NCI-H526 treated with DMSO at 0.1 percent for 48 hours (cell line): ENCODE data around the gene COPG1.
"Not testable (repeated sequence)": the region's sequence is repeated elsewhere in the genome, so short reads cannot be mapped to it uniquely, and the experiment has no call there.

Experiments
- DNase-seq: peaks from one replicate; lab custom pipeline; 2025; lab: John Stamatoyannopoulos, UW

COPG1 gene, protein sequence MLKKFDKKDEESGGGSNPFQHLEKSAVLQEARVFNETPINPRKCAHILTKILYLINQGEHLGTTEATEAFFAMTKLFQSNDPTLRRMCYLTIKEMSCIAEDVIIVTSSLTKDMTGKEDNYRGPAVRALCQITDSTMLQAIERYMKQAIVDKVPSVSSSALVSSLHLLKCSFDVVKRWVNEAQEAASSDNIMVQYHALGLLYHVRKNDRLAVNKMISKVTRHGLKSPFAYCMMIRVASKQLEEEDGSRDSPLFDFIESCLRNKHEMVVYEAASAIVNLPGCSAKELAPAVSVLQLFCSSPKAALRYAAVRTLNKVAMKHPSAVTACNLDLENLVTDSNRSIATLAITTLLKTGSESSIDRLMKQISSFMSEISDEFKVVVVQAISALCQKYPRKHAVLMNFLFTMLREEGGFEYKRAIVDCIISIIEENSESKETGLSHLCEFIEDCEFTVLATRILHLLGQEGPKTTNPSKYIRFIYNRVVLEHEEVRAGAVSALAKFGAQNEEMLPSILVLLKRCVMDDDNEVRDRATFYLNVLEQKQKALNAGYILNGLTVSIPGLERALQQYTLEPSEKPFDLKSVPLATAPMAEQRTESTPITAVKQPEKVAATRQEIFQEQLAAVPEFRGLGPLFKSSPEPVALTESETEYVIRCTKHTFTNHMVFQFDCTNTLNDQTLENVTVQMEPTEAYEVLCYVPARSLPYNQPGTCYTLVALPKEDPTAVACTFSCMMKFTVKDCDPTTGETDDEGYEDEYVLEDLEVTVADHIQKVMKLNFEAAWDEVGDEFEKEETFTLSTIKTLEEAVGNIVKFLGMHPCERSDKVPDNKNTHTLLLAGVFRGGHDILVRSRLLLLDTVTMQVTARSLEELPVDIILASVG

GRCh38 chr3:129249284-129250065 lies at the start of gene COPG1:
TSS of gene COPG1 (plus strand) at chr3:129249606. CDS start at chr3:129249710, 104 bp downstream.
- peak; percentile 82 for DNase-seq

DNA sequence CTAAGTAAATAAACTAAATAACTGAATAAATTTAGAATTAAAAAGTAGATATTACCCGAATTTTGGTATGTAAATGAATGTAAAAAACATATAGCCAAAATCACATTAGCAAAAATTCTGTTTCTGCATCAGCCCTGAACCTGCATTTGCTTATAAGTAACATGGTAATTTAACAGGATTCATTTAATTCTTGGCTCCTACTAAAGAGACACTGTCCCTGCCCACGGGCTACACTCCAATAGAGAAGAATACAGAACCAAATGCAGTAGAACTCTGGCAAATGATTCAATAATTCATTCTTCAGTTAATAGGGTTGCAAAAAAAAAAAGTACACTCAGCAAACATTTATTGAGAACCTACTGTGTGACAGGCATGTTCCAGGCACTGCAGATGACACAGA lies 44.9 kb upstream of the COPG1 start:
- no peak for DNase-seq

GRCh38 chr3:129205109-129205832 lies 44.1 kb upstream of the COPG1 start:
- no peak for DNase-seq

DNA sequence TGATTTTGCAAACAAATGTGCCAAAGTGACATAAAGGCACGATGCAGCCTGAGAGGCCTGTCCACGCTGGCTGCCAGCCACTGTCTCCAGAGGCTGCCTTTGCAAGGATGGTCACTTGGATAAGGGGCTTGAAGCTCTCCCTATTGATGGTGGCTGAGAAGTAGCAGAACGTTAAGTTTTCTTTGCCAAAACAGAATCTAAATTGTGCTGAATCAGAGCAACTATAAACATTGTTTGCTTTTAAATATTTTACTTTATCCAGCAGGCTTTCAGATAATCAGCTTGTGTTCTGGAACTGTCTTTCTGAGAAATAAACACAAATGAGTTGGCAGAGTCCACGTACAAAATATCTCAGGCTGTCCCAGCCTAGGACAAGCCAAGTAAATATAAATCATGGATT lies 41.9 kb upstream of the COPG1 start:
- no peak for DNase-seq

DNA sequence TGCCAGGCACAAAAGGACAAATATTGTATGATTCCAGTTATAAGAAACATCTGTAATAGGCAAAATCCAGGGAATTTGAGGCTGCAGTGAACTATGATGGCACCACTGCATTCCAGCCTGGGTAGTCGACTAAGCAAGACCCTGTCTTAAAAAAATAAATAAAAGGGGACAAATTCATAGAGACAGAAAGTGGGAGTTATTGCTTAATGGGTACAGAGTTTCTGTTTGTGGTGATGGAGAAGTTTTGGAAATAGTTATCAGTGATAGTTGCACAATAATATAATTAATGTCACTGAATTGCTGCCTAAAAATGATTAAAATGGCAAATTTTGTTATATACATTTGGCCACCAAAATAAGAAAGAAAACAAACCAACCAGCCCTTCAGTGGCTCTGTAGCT lies 38.1 kb upstream of the COPG1 start:
- no peak for DNase-seq

DNA sequence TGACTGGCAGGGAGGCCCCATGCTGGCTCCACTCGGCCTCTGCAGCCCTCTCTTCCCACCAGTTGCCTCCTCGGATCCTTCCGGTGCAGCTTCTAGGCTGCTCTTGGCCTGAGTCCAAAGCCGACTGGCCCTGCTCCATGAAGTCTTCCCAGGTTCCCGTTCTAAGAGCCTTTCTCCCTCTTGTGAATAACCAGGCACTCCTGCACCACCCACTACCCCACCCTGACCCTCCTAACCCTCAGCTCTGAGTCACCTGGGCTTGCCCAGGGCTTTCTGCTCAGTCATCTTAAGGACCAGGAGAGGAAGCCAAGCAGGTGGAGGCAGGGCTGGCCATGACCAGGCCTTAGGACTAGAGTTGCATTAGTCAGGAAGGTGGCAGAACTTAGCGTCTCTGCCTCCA lies 37.6 kb upstream of the COPG1 start:
- DNase-seq: no peak

GRCh38 chr3:129213238-129213637 lies 36.2 kb upstream of the COPG1 start:
- DNase-seq: no peak

DNA sequence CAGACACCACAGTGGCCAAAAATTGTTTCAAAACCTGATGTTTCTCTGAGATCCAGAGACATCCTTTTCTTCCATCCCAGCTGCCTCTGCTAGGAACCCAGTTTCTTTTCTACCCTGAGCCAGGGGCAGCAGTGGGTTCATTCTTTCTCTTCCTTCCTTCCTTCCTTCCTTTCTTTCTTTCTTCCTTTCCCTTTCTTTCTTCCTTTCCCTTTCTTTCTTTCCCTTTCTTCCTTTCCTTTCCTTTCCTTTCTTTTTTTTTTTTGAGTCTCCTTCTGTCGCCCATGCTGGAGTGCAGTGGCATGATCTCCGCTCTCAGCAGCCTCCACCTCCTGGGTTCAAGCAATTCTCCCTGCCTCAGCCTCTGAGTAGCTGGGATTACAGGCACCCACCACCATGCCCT lies 30.7 kb upstream of the COPG1 start:
- DNase-seq: no peak

GRCh38 chr3:129224387-129224786 lies 25.0 kb upstream of the COPG1 start:
- DNase-seq: not testable (repeated sequence)

GRCh38 chr3:129224984-129225393 lies 24.4 kb upstream of the COPG1 start:
- no peak for DNase-seq

- no peak for DNase-seq
Observed at GRCh38 chr3:129226374-129226773, 23.0 kb upstream of the COPG1 start.

DNA sequence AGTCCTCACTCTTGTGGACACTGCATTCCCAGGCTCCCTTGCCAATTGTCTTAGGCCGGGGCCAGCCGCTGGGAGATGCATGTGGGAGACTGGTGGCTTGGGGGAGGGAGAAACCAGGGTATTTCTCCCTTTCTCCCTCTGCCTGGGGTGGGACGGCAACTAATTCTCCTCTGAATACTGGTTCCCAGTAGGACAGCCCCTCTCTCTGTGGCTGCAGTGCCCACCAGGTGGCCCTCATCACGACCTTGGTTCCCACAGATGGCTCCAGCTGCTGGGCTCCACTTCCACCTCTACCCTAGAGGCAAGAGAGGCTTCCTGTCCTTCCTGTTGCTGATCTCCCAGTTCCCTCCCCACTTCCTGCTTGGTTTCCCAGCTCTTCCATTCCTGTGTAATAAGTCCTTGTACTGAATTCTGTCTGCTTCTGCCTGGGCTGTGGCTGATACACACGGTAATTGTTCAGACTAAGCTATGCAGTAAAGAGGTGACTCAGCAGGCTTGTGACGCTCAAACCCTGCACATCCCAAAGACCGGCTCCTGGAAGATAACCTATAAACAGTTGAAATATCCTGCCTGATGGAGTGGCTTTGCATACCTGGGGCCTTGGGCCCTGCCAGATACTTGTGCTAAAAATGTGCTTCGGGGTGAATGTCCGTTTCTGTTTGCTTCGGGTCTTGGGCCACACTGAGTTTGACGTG lies 20.4 kb upstream of the COPG1 start:
- no peak for DNase-seq

DNA sequence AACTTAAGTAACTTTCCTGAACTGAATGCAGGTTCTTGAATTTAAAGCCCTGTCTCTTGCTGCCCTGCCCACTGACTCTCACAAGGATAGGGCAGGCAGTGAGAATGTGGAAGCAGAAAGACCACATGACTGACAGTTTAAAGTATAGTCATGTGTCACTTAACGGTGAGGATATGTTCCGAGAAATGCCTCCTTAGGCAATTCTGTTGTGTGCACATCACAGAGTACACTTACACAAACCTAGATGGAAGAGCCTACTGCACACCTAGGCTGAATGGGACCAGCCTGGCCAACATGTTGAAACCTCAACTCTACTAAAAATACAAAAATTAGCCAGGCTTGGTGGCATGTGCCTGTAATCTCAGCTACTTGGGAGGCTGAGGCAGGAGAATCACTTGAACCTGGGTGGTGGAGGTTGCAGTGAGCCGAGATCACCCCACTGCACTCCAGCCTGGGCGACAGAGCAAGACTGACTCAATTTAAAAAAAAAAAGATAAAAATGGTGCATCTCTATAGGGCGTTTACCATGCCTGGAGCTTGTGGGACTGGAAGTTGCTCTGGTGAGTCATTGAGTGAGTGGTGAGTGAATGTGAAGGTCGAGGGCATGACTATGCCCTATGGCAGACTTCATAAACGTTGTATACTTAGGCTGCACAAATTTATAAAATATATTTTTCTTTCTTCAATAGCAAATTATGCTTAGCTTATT lies 18.9 kb upstream of the COPG1 start:
- DNase-seq: no peak

DNA sequence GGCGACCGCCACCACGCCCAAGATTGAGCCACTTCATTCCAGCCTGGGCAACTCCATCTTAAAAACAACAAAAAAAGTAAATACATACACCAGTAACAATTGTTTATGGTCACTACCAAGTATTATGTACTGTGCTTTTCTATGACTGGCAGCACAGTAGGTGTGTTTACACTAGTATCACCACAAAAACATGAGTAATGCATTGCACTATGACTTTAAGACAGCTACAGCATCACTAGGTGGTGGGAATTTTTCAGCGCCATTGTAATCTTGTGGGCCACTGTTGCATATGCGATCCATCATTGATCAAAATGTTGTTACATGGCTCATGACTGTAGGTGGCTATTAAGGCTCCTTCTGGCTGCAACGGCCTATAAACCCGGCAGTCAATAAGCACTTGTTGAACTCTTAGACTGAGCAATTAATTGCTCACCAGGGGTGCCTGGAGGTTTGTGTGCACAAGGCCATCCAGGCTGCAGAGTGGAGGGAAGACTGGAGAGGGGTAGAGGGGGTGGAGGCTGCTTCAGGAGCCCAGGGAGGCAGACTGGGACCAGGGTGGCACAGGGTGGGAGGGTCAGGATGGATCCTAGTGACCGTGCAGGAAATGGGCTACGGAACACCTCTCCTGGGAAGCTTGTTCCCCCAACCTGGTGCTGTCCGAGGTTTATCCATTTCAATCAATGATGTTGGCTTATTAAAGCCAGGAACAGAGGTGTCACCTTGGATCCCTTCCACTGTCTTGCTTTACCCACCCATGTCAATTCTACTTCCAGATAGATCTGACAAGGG lies 17.9 kb upstream of the COPG1 start:
- no peak for DNase-seq

GRCh38 chr3:129233538-129233937 lies 15.9 kb upstream of the COPG1 start:
- DNase-seq: no peak

DNA sequence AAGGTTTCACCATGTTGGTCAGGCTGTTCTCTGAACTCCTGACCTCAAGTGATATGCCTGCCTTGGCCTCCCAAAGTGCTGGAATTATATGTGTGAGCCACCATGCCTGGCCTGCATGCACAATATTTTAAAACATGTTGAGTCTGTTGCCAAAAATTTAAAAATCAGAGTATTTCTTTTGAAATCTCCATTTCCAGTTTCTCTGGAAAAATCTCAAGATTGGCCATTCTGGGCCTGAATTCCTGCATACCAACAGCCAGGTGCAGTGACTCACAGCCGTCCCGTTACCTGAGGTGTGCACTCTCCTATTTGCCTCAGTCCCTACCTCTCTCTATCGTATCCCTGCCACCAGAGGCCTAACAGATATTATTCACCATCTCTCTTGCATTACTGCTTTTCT lies 15.0 kb upstream of the COPG1 start:
- DNase-seq: no peak

GRCh38 chr3:129235344-129235917 lies 14.0 kb upstream of the COPG1 start:
- no peak for DNase-seq

DNA sequence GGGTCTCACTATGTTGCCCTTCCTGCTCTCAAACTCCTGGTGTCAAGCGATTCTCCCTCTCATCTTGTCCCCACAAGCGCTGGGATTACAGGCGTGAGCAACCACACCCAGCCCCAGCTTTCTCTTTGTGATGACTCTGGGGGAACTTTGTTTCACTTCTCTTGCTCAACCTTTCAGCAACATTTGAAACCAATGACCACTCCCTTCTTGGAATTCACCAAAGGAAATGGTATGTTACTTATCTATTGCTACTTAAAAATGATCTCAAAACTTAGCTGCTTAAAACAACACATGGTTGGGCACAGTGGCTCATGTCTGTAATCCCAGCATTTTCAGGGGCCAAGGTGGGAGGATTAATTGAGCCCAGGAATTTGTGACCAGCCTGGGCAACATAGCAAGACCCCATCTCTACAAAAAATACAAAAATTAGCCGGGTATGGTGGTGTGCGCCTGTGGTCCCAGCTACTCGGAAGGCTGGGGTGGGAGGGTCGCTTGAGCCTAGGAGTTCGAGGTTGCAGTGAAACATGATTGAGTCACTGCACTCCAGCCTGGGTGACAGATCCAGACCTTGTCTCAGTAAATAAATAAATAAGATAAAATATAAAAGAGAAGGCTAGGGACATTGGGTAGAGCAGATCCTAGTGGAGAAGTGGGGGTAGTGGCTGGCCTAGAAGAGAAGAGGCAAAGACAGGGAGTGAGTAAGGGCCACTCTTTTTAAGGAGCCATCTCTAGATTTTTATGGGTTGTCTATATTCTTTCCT lies 10.3 kb upstream of the COPG1 start:
- DNase-seq: no peak
